MM.1S (cell line): ENCODE measurements around the gene EIF3A.
"Not testable (repeated sequence)": the region's sequence is repeated elsewhere in the genome, so short reads cannot be mapped to it uniquely, and the experiment has no call there.

Experiments
- DNase-seq: peaks from one replicate; pipeline ENCODE4 v3.0.0-alpha.2; 2015
- H2AFZ ChIP-seq: fragments of 300-600 bp; sonication (generic); 2 replicates; pipeline ENCODE4 v1.6.0; 2016; ENCODE audit warnings: antibody characterized with exemption, low read length
- H3F3A ChIP-seq: fragments of 300-600 bp; sonication (generic); 2 replicates; pipeline ENCODE4 v1.6.1; 2016; ENCODE audit warnings: mild to moderate bottlenecking, antibody characterized with exemption, low read length, moderate library complexity, mixed read lengths; ENCODE audit not compliant: insufficient read depth
- H3K27ac ChIP-seq: fragments of 300-600 bp; sonication (generic); 2 replicates; pipeline ENCODE4 v1.5.1; 2016; ENCODE audit warnings: mild to moderate bottlenecking, low read length
- H3K27me3 ChIP-seq: fragments of 300-600 bp; sonication (generic); replicated peaks from 2 replicates; pipeline ENCODE4 v1.6.0; 2016; ENCODE audit warnings: low read length; ENCODE audit not compliant: insufficient read depth
- H3K36me3 ChIP-seq: fragments of 300-600 bp; sonication (generic); replicated peaks from 2 replicates; pipeline ENCODE4 v1.6.1; 2016; ENCODE audit warnings: mild to moderate bottlenecking, low read length, mixed read lengths; ENCODE audit not compliant: insufficient read depth
- H3K4me1 ChIP-seq: fragments of 300-600 bp; sonication (generic); 2 replicates; pipeline ENCODE4 v1.6.1; 2016; ENCODE audit warnings: low read length, mixed read lengths
- H3K4me2 ChIP-seq: fragments of 300-600 bp; sonication (generic); 2 replicates; pipeline ENCODE4 v1.6.0; 2016; ENCODE audit warnings: low read depth, low read length
- H3K4me3 ChIP-seq: fragments of 300-600 bp; sonication (generic); 2 replicates; pipeline ENCODE4 v1.5.1; 2016; ENCODE audit warnings: low read length, mixed read lengths
- H3K79me2 ChIP-seq: fragments of 300-600 bp; sonication (generic); 2 replicates; pipeline ENCODE4 v1.6.1; 2016; ENCODE audit warnings: mixed run types, low read length, mixed read lengths
- H3K9ac ChIP-seq: fragments of 300-600 bp; sonication (generic); 2 replicates; pipeline ENCODE4 v1.6.1; 2016; ENCODE audit warnings: low read length, mixed read lengths
- H3K9me2 ChIP-seq: fragments of 300-600 bp; sonication (generic); replicated peaks from 2 replicates; pipeline ENCODE4 v1.6.1; 2016; ENCODE audit warnings: mild to moderate bottlenecking, low read length, mixed read lengths; ENCODE audit not compliant: insufficient read depth
- H3K9me3 ChIP-seq: fragments of 300-600 bp; sonication (generic); replicated peaks from 2 replicates; pipeline ENCODE4 v1.6.1; 2016; ENCODE audit warnings: mild to moderate bottlenecking, low read length, mixed read lengths; ENCODE audit not compliant: insufficient read depth
- H4K20me1 ChIP-seq: fragments of 300-600 bp; sonication (generic); 2 replicates; pipeline ENCODE4 v1.6.1; 2016; ENCODE audit warnings: mild to moderate bottlenecking, low read length, moderate library complexity, mixed read lengths; ENCODE audit not compliant: insufficient read depth
- EZH2 ChIP-seq: fragments of 300-600 bp; sonication (generic); optimal IDR thresholded peaks from 2 replicates; pipeline ENCODE3; 2017; ENCODE audit warnings: low read depth, mild to moderate bottlenecking, antibody characterized with exemption, low read length, mixed read lengths
- EZH2phosphoT487 ChIP-seq: fragments of 300-600 bp; sonication (generic); IDR thresholded peaks from 2 replicates; pipeline ENCODE4 v1.6.1; 2018; ENCODE audit warnings: antibody characterized with exemption, low read length
- TF ChIP-seq, protein P1 (sequence below): fragments of 300-600 bp; sonication (generic); IDR thresholded peaks from 2 replicates; pipeline ENCODE4 v1.5.1; 2016; ENCODE audit warnings: antibody characterized with exemption, low read length, mixed read lengths

EIF3A gene

DNA sequence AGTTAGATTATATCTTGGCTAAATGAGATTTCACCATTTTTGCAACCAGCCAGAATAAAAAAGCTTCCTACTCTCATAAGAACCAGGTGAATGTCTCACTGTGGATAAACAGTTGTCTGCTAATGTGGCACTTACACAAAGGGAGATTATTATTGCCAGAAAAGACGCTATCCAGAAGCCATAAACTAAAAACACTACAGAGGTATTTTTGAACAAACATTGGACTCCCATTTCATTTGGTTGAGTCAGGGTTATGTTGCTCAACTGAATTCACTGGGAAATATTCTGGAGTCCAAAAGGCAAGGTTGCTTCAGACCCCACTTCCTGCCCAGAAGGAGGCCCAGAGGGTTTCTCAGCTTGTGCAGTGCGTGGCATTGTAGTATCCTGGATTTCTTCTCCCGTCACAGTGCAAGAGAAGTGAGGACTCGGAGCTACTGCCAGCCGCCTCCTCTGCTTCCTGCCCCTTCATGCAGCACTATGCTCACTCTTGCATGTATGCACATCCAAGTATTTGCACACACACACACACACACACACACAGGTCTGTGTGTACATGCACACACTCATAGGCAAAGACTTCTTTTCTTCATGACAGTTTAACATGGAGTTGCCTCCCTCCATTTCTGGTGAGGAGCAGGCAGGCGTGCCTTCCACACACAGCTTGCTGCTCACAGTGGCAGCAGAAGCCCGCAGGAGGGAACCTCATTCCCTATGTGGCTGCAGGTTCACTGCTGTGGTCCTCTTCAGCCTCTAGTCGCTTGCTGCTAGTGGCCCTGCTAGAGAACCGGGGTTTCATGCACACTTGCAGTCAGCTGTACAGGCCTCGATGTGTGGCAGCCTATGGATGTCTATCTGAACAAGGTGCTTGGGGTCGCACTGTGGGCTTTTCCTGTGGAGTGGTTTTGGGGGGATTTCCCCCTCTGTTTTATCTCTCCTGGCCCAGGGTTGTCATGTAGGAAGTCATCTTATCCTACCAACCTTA is 33.4 kb upstream of the EIF3A start:
- no peaks in the 10 kb centered on the region for H3K79me2 ChIP-seq
- no peak overlapping the region for H3K27ac ChIP-seq
- H2AFZ ChIP-seq = no peak overlapping the region
- H3K9ac ChIP-seq = no peak overlapping the region
- no peak overlapping the region for H3K4me3 ChIP-seq
- no peaks in the 10 kb centered on the region for H3K4me1 ChIP-seq
- H3K4me2 ChIP-seq = no peak overlapping the region
- DNase-seq = no peak
- H3K9me3 ChIP-seq = no peaks in the 10 kb centered on the region
- no peak for TF ChIP-seq EZH2phosphoT487
- TF ChIP-seq EZH2 = no peak
- TF ChIP-seq, protein P1, sequence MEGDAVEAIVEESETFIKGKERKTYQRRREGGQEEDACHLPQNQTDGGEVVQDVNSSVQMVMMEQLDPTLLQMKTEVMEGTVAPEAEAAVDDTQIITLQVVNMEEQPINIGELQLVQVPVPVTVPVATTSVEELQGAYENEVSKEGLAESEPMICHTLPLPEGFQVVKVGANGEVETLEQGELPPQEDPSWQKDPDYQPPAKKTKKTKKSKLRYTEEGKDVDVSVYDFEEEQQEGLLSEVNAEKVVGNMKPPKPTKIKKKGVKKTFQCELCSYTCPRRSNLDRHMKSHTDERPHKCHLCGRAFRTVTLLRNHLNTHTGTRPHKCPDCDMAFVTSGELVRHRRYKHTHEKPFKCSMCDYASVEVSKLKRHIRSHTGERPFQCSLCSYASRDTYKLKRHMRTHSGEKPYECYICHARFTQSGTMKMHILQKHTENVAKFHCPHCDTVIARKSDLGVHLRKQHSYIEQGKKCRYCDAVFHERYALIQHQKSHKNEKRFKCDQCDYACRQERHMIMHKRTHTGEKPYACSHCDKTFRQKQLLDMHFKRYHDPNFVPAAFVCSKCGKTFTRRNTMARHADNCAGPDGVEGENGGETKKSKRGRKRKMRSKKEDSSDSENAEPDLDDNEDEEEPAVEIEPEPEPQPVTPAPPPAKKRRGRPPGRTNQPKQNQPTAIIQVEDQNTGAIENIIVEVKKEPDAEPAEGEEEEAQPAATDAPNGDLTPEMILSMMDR = no peak
- no peaks in the 10 kb centered on the region for H4K20me1 ChIP-seq
- no peaks in the 10 kb centered on the region for H3F3A ChIP-seq
- H3K9me2 ChIP-seq = no peaks in the 10 kb centered on the region
- H3K27me3 ChIP-seq = no peaks in the 10 kb centered on the region
- no peaks in the 10 kb centered on the region; the same call in 1 of the 2 replicates for H3K36me3 ChIP-seq

DNA sequence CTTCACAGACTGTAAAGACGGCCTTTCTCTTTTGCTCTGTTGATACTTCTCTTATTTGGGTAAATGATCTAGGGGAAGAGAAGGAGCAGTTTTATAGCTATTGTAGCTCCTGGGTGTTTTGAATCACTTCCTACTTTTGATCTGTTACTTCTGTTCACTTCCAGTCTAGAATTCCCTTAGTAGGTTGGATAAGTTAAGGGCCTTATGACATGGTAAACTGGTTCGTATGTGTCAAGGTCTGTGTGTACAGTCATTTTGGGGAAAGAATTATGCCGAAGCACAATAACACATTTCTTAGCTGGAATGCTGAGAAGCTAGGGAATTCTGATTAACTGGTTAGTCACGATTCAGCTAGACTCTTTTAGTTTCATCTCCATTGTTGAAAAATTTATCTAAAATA is 31.4 kb upstream of the EIF3A start:
- Histone ChIP-seq H3K27me3 (no peaks in the 10 kb centered on the region), H3K4me1 (no peaks in the 10 kb centered on the region), H3K27ac (no peak overlapping the region), H3K4me3 (no peak overlapping the region), H3K79me2 (no peaks in the 10 kb centered on the region), H3K9me2 (no peaks in the 10 kb centered on the region), H4K20me1 (no peaks in the 10 kb centered on the region), H3K9ac (no peak overlapping the region), H3K4me2 (no peak overlapping the region), H3F3A (no peaks in the 10 kb centered on the region), H2AFZ (no peak overlapping the region), H3K36me3 (no peaks in the 10 kb centered on the region; the same call in 1 of the 2 replicates), H3K9me3 (no peaks in the 10 kb centered on the region)
- DNase-seq = no peak
- TF ChIP-seq EZH2phosphoT487 = no peak
- TF ChIP-seq, protein P1 = no peak
- no peak for TF ChIP-seq EZH2

DNA sequence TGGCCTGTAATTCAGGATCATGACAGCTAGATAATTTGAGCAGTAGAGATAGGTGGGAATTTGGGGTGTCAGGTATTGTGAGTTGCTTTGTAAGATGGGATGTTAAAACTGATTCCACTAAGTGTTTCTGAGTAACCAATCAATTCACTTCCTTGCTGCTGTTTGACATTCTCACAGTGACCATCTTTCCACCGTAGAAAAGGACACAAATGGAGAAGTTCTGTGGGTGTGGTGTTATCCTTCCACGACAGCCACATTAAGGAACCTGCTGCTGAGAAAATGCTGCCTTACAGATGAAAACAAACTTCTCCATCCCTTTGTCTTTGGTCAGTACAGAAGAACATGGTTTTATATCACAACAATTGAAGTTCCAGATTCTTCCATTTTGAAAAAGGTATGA is 27.2 kb upstream of the EIF3A start:
- H3K9me3 ChIP-seq, DNase-seq, H3K4me1 ChIP-seq, H3K4me3 ChIP-seq, H3K36me3 ChIP-seq, H3K9ac ChIP-seq, H3K27me3 ChIP-seq, H3K9me2 ChIP-seq, H3K4me2 ChIP-seq, H4K20me1 ChIP-seq, H2AFZ ChIP-seq, H3F3A ChIP-seq, H3K27ac ChIP-seq: not testable (repeated sequence)
- peaks cover 22% of the 10 kb centered on the region for H3K79me2 ChIP-seq

DNA sequence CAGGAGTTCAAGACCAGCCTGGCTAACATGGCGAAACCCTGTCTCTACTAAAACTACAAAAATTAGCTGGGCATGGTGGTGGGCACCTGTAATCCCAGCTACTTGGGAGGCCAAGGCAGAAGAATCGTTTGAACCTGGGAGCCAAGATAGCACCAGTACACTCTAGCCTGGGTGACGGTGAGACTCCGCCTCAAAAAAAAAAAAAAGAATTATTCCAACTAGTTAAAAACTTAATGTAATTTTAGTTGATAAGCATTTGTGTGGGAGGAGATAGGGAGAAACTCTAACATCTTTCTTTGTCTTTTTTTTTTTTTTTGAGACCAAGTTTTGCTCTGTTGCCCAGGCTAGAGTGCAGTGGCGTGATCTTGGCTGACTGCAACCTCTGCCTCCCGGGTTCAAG is 26.5 kb upstream of the EIF3A start:
- H4K20me1 ChIP-seq, H3K36me3 ChIP-seq, DNase-seq, H3K9ac ChIP-seq, H2AFZ ChIP-seq, H3K9me3 ChIP-seq, H3F3A ChIP-seq, H3K9me2 ChIP-seq, H3K4me1 ChIP-seq, H3K27me3 ChIP-seq, H3K4me2 ChIP-seq, H3K27ac ChIP-seq, H3K4me3 ChIP-seq: not testable (repeated sequence)
- H3K79me2 ChIP-seq = peaks cover 22% of the 10 kb centered on the region

DNA sequence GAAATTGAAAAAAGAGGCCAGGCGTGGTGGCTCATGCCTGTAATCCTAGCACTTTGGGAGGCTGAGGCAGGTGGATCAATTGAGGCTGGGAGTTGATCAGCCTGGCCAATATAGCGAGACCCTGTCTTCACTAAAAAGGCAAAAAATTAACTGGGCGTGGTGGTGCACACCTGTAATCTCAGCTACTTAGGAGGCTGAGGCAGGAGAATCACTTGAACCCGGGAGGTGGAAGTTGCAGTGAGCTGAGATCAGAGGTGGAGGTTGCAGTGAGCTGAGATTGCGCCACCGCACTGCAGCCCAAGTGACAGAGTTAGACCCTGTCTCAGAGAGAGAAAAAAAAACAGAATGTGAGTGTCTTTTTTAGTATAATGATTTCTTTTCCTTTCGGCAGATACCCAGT is 25.3 kb upstream of the EIF3A start:
- H3K27ac ChIP-seq, H3F3A ChIP-seq, H3K9me3 ChIP-seq, H4K20me1 ChIP-seq, H2AFZ ChIP-seq, DNase-seq, H3K4me3 ChIP-seq, H3K36me3 ChIP-seq, H3K4me1 ChIP-seq, H3K9ac ChIP-seq, H3K9me2 ChIP-seq, H3K4me2 ChIP-seq, H3K27me3 ChIP-seq: not testable (repeated sequence)
- peaks cover 22% of the 10 kb centered on the region for H3K79me2 ChIP-seq
